ENCODE results near the gene OPCML.

The OPCML gene

DNA sequence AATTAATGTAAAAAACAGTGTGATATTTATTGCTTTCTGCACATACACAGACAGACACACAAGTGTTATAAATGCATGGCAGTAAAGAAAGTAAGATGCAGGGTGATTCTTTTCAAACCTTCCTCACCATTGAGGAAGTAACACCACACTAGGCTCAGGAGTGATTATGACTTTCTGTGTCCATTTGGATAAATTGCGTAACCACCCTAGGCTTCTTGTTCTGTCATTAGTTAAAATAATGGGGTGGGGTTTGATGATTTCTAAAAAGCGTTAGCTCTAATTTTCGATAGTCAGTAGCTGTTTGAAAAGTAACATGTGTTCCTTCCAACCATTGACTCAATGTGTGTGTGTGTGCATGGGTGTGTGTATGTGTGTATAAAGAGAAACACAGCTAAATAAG is 1081.7 kb downstream of the OPCML start:
- no peak overlapping the region for H3K4me3 ChIP-seq (ENCODE audit: low read length)
- no peak for TF ChIP-seq ZNF274 (IDR thresholded peaks at IDR 0.05; ENCODE audit: low read depth, low read length)

DNA sequence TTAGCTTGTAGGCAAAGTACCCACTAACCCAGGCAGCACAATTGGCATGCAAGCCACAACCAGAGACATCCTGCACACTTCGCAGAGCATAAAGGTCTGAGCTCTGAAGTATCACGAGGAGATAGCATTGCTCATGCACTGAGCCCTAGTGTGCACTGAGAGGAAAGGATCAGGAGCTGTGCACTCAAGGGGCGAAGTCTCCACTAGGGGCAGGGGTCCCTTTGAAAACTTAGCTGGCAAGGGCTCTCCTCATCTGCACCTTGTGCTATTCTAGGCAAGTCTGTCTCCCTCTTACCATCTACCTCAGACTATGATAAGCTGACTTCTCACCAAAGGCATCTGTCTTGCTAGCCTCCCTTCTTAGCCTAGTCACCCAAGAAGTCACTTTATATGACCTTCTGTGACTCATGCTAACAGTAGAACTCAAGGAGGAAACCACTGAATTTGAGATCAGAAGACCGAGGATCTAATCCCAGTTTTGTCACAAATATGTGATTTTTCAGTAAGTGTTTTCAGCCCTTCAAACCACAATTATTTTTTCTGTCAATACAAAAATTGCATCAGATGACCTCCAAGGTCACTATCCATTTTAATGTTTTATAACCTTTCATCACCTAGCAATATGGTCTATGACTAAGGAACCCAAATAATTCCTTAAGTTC is 1083.8 kb downstream of the OPCML start:
- no peak for TF ChIP-seq ZNF274 (IDR thresholded peaks at IDR 0.05; ENCODE audit: low read depth, low read length)
- no peak overlapping the region for H3K4me3 ChIP-seq (ENCODE audit: low read length)

DNA sequence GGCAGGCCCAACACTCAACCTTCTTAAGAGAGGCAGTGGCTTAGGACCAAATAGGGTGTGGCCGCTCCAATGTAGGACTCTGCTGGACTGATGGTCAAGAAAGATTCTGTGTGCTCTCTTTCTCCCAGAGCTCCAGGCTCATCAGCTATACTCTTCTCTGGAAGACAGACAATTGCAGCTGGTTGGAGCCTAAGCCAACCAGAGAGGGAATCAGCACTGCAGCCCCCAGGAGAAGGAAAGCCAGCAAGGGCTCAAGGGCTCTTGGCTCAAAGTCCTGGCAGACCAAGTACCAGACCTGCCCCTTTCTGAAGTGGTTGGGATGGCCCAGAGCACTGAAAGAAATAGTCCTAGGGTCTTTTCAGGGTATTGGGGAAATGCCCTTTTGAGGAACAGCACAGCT is 1084.5 kb downstream of the OPCML start:
- no peak for TF ChIP-seq ZNF274 (IDR thresholded peaks at IDR 0.05; ENCODE audit: low read depth, low read length)
- no peak overlapping the region for H3K4me3 ChIP-seq (ENCODE audit: low read length)

DNA sequence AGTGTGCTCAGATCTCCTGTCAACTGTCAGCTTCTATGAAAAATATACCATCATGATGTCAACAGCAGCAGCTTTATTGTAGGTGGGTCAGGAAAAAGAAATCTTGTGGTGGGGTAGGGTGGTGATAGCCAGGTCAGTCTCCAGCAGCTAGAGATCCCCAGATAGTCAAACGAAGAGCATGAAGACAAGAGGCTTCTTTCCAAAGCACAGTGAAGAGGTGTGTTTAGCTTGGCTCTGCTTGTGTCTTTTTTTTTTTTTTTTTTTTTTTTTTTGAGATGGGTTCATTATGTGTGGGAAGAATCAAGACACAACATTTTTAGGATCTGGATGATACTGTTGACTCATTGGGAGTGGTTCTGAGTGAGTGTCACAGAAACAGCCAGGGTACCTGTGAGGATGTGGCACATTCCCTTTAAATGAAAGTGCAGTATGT is 1086.4 kb downstream of the OPCML start:
- no peak overlapping the region for H3K4me3 ChIP-seq (ENCODE audit: low read length)
- TF ChIP-seq ZNF274 (IDR thresholded peaks at IDR 0.05; ENCODE audit: low read depth, low read length) = no peak

DNA sequence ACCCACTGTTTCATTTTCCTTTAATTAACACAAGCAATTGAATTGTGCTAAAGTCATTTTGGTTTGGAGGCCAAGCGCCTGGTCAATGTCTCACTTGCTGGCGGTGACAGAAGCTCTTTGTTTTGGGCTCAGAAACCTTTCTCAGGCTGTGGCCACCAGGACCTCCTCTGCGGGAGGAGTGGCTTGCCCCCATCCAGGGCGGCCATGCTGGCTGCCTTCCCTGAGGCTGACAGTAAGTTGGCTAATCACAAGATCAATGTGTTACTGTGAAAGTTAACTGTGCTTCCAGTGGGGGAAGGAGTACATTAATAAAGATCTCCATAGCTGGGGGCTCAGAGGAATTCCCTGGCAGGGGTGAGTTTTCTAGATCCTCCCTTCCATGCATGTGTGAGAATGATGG is 1087.4 kb downstream of the OPCML start:
- TF ChIP-seq ZNF274 (IDR thresholded peaks at IDR 0.05; ENCODE audit: low read depth, low read length) = no peak
- no peak overlapping the region for H3K4me3 ChIP-seq (ENCODE audit: low read length)

DNA sequence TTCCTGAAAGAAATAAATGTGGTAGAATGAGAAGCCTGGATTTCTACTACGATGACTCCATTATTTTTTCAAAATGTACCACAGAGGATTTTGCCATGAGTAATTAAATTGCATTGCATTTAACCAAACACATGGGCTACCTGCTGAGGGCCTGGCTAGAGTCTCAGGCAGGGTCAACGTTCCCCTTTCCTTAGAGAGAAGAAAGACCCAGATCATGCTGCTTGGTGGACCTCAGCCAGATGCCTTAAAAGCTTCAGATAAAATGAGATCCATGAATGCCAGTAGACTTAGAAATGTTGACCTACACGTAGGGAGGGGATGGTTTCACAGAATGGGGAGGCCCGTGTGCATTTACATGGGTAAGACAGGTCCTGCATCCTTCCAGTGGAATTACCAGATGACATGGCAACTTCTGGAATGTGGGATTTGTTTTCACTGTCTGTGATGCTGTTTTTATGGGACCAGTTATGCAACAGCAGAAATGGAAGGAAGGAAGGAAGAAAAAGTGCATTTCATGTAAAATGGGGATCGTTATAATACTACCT is 1092.5 kb downstream of the OPCML start:
- no peak for TF ChIP-seq ZNF274 (IDR thresholded peaks at IDR 0.05; ENCODE audit: low read depth, low read length)
- no peak overlapping the region for H3K4me3 ChIP-seq (ENCODE audit: low read length)

DNA sequence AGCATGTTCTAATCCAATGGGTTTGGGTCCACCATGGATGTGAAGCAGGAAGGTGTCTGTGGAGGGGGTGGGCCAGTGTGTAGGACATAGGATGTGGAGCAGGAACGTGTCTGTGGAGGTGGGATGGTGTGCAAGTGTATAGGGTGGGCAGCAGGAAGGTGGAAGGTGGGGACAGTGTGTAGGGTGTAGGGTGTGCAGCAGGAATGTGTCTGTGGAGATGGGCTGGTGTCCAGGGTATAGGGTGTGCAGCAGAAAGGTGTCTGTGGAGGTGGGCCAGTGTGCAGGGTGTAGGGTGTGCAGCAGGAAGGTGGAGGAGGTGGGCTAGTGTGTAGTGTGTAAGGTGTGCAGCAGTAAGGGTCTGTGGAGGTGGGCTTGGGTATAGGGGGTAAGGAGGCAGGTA is 1093.9 kb downstream of the OPCML start:
- TF ChIP-seq ZNF274 (IDR thresholded peaks at IDR 0.05; ENCODE audit: low read depth, low read length) = no peak
- H3K4me3 ChIP-seq (ENCODE audit: low read length) = no peak overlapping the region

DNA sequence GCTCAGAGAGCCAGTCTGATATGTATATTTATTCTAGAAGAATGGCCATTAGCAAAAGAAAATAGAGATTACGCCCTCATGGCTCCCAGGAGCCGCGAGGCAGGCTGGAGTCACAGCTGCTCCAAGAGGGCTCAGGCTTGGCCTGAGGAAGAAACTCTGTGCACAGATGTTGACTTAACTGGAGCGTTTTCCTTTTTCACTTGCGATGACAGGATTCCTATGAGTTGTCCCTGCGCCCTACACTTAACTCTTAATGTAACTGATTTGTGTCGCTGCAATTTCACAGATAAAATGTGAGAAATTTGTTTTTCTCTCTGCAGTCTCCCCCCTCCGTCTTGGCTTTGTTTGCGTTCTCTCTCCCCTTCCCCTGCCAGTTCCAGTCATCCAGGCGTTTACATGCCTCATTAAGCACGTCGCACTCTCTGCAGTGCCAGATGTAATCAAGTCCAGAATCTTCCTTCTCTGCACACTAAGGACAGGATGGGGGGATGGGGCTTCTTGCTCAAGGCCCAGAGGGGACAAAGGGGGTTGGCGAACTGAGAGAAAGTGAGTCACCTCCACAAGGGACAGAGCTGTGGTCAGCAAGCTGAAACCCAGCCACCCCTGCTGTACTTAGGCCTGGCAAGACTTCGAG is 1101.8 kb downstream of the OPCML start:
- no peak for TF ChIP-seq ZNF274 (IDR thresholded peaks at IDR 0.05; ENCODE audit: low read depth, low read length)
- H3K4me3 ChIP-seq (ENCODE audit: low read length) = no peak overlapping the region

DNA sequence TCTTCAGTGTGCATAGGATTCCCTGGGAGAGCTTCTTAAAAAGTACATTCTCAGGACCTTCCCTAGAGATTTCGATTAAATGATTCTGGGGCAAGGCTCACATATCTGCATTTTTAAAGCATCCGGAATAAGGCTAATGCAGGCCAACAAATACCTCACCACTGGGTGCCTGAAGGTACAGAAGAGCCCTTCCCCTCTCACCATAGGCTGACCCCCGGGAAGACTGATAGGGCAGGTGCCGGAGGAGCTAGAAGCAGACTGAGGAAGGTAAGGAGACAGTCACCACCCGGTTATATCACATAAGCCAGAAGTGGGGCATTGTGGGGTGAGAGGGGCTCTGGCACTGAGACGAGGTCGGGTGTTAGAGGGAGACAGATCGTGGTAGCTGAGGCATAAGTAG is 1102.6 kb downstream of the OPCML start:
- H3K4me3 ChIP-seq (ENCODE audit: low read length) = no peak overlapping the region
- no peak for TF ChIP-seq ZNF274 (IDR thresholded peaks at IDR 0.05; ENCODE audit: low read depth, low read length)

DNA sequence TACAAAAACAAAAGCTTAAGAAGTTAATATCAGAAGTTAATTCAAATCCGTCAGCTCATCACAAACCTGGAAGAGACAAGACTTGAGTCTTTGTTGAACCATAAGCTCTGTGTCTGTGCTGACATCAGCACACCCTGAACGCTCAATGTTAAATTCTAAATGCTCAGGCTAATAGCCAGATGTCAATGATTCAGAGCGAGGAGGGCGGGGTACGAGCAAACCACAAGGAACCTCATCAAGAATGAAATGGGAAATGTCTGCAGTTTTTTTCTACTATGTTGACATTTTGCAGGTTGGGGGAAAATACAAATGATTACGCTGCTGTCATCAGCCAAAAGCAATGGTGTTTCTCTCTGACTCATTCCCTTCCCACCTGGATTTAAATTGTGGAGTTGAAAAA is 1104.7 kb downstream of the OPCML start:
- no peak overlapping the region for H3K4me3 ChIP-seq (ENCODE audit: low read length)
- TF ChIP-seq ZNF274 (IDR thresholded peaks at IDR 0.05; ENCODE audit: low read depth, low read length) = no peak

DNA sequence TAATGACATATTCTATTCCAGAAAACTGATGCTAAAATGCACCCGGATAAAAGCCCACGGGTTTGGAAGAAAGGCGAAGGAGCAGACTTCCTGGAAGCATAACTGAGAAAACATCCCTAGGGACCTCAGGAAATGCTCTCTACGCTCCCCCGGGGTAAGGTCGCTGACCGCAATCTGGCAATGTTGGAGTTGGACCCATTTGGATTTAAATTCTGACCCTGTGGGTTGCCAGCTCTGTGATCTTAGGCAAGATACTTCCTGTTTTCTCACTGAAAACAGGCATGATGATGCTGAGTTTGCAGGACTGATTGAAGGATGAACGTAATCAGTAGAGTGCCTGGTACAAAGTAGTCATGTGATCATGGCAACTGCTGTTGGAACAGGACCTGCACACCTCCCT is 1107.9 kb downstream of the OPCML start:
- H3K4me3 ChIP-seq (ENCODE audit: low read length) = no peak overlapping the region
- TF ChIP-seq ZNF274 (IDR thresholded peaks at IDR 0.05; ENCODE audit: low read depth, low read length) = no peak

DNA sequence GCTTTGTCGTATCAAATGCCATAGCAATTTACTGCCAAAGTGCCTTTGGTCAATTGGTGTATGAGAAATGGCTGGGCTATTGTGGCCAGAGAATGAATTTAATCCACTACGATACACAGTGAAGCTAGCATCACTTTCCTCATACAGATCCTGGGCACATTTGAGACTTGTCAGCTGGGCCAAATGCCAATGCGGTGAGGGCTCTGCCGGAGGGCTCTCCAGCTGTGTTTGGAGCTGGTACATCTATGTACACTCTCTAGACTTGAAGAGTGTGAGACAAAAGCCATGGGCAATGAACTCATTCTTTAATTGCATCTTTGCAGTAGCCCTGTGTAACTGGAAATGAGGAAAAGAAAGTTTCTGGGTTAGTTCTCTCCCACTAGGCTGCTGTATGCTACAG is 1109.0 kb downstream of the OPCML start:
- TF ChIP-seq ZNF274 (IDR thresholded peaks at IDR 0.05; ENCODE audit: low read depth, low read length) = no peak
- no peak overlapping the region for H3K4me3 ChIP-seq (ENCODE audit: low read length)

DNA sequence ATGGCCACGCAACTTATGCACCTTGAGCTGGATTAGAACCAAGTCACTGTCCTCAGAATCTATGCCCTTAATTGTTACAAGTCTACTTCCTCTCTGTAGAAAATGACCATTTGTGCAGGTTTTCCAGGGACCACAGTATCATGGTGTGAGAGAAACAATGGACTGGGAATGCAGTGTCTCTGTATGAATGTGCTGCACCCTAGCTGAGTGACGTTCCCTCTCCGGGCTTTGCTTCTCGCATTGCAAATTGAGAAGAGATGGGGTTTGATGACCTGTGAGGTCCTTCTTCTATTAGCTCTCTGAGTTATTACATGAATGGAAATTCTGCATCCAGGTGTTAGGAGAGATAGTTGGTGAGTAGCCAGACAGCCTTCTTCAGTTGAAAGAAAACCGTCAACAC is 1109.6 kb downstream of the OPCML start:
- no peak for TF ChIP-seq ZNF274 (IDR thresholded peaks at IDR 0.05; ENCODE audit: low read depth, low read length)
- H3K4me3 ChIP-seq (ENCODE audit: low read length) = no peak overlapping the region

DNA sequence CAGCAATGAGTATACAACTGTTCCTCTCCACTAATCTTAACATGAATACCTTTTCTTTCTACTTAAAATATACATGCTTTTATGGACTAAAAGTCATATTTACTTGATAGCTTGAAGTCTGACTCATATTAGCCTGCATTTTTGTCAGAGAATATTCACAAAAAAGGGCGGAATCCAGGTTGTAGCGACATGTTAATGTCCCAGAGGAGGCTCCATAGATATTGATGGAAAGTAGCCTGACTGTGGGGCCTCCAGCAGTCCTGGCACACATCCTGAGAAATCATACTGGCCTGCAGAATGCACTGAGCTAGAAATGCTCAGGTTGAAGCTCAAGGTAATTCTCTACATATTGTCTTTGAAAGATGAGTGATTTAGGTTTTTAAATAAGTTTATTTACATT is 1110.7 kb downstream of the OPCML start:
- no peak for TF ChIP-seq ZNF274 (IDR thresholded peaks at IDR 0.05; ENCODE audit: low read depth, low read length)
- no peak overlapping the region for H3K4me3 ChIP-seq (ENCODE audit: low read length)

DNA sequence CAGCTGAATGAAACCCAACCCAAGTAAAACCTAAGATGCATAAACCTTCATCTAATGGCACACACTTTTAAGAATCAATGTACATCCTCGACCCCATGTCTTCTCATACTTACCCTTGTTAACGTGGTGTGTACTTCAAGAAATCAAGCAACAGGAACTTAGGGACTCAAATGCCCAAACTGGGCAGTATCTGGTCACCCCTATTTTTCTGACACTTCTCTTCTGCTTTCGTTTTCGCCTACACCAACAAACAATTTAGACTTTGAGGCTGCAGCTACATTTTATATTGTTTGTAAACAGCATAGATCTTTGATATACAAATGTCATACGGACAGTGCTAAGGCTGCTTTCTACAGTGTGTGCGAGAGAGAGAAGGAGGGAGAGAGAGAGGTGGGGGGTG is 1117.8 kb downstream of the OPCML start:
- TF ChIP-seq ZNF274 (IDR thresholded peaks at IDR 0.05; ENCODE audit: low read depth, low read length) = no peak
- H3K4me3 ChIP-seq (ENCODE audit: low read length) = no peak overlapping the region
